ENCODE data around the gene IRF6. TPM values are rescaled to one million over a fixed set of nuclear protein-coding genes. Genes with fewer than 3 reads are reported as not detected.

IRF6 gene
- total RNA-seq, 1 donor from 2014 or later: 175 TPM

DNA sequence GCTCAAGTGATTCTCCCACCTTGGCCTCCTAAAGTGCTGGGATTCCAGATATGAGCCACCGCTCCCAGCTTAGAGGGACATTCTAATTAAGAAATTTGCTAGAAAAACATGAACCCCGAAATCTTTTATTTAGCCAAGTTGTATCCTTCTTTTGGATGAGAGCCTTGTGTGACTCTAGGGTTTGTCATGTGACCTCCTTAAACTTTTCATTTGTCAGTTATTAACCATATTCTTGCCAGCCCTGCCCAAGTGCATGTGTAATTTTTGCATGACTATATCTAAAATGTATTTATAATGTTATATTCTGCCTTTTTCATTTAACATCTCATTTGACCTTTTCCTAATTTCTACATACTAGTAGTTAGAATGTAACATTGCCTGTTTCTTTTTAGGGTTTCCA, 23.8 kb upstream of the IRF6 start:
- no peaks in the 10 kb centered on the region for H3K27me3 ChIP-seq (ENCODE audit: control insufficient read depth, insufficient read depth, low read length)
- H3K36me3 ChIP-seq (ENCODE audit: control insufficient read depth, insufficient read depth, low read length): peaks cover 10% of the 10 kb centered on the region
- TF ChIP-seq, protein P1, sequence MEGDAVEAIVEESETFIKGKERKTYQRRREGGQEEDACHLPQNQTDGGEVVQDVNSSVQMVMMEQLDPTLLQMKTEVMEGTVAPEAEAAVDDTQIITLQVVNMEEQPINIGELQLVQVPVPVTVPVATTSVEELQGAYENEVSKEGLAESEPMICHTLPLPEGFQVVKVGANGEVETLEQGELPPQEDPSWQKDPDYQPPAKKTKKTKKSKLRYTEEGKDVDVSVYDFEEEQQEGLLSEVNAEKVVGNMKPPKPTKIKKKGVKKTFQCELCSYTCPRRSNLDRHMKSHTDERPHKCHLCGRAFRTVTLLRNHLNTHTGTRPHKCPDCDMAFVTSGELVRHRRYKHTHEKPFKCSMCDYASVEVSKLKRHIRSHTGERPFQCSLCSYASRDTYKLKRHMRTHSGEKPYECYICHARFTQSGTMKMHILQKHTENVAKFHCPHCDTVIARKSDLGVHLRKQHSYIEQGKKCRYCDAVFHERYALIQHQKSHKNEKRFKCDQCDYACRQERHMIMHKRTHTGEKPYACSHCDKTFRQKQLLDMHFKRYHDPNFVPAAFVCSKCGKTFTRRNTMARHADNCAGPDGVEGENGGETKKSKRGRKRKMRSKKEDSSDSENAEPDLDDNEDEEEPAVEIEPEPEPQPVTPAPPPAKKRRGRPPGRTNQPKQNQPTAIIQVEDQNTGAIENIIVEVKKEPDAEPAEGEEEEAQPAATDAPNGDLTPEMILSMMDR (IDR thresholded peaks at IDR 0.05; ENCODE audit: insufficient read depth, low read length, severe bottlenecking): no peak
- FAIRE-seq (no peak), DNase-seq (ENCODE audit: low read depth) (no peak)
- H3K4me3 ChIP-seq (ENCODE audit: low read depth, low read length): no peak overlapping the region

DNA sequence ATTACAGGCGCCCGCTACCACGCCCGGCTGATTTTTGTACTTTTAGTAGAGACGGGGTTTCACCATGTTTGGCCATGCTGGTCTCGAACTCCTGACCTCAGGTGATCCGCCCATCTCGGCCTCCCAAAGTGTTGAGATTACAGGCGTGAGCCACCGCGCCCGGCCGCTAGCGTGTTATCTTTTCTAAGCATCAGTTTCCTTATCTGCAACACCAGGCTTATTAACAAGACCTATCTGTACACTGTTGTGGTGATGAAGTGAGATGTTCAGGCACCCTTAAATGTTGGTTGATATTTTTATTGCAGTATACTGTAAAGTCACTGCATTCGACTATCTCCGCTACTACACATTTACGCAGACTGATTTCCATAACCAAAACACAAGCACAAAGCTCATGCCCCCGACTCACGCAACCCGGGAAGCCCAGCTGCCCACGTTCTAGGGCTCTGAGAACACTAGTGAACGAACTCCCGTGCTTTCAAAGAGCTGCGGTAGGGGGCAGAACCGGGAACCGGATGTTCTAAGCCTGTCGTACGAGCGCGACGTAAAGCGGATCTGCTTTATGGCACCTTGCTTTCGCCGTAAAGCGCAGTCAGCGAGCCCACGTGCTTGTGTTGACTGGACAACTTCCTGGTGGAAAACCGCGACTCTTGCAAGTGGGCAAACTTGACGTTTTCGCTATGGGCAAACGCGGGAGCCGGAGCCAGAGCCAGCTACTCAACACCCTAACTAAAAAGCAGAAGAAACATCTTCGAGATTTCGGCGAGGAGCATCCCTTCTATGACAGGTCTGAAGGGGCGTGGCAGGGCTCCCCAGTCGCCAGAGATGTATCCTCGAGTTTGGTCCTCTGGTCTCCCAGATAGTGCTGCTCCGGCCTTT, 21.7 kb upstream of the IRF6 start, which contains the start of gene UTP25:
UTP25 (plus strand) TSS at position 589 of the 879 bp plus-strand sequence; CDS start at position 681, 92 bp downstream.
- FAIRE-seq: peak; percentile 93
- H3K27me3 ChIP-seq (ENCODE audit: control insufficient read depth, insufficient read depth, low read length): no peaks in the 10 kb centered on the region

DNA sequence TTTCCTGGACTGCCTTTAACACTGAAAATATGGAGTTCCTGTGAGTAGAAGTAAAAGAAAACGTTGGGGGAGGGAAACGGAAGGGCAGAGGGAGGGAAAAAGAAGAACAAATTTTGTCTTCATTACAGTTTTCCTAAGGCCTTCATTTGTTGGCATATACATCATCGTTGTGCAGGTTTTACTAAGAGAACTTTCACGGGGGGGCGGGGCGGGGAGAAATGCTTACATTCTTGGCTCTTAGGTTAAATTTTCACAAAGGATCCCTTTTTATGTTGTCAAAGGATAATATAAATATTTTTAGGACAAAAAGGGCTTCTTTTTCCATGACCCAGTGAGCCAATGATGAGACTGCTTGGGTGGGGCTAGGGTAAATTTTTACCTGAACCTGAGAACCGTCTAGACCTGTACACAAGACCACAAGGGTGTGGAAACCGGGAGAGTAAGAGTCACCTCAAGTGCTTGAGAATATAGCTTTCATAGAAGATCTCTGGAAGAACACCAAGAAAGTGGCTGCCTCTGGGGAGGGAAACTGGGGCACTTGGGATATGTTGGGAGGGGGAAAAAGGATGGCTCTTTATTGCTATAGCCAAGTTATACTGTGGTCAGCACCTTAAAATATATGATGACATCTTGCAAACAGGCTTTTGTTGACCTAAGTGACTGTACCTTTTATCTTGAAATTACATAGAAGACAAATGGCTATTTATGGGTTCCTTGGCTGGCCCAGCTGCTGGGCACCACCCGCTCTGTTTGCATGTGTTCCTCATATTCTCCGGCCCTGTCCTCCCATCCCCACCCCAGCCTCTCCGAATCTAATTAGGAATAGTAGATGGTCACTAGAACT, 19.9 kb upstream of the IRF6 start:
- Histone ChIP-seq H3K27me3 (ENCODE audit: control insufficient read depth, insufficient read depth, low read length) (no peaks in the 10 kb centered on the region), H3K4me3 (ENCODE audit: low read depth, low read length) (no peak overlapping the region), H3K36me3 (ENCODE audit: control insufficient read depth, insufficient read depth, low read length) (peaks cover 1% of the 10 kb centered on the region)
- TF ChIP-seq, protein P1 (IDR thresholded peaks at IDR 0.05; ENCODE audit: insufficient read depth, low read length, severe bottlenecking): no peak
- FAIRE-seq (peak; percentile 47), DNase-seq (ENCODE audit: low read depth) (peak; percentile 97)

More for the DNA sequence above, 21.7 kb upstream of the IRF6 start, which contains the start of gene UTP25:
- Histone ChIP-seq H3K4me3 (ENCODE audit: low read depth, low read length) (peak within 1 kb of the TSS; percentile 70), H3K36me3 (ENCODE audit: control insufficient read depth, insufficient read depth, low read length) (peaks cover 3% of the 10 kb centered on the region)
- TF ChIP-seq, protein P1 (IDR thresholded peaks at IDR 0.05; ENCODE audit: insufficient read depth, low read length, severe bottlenecking): peak; percentile 86
- peak; percentile 93 for DNase-seq (ENCODE audit: low read depth)

DNA sequence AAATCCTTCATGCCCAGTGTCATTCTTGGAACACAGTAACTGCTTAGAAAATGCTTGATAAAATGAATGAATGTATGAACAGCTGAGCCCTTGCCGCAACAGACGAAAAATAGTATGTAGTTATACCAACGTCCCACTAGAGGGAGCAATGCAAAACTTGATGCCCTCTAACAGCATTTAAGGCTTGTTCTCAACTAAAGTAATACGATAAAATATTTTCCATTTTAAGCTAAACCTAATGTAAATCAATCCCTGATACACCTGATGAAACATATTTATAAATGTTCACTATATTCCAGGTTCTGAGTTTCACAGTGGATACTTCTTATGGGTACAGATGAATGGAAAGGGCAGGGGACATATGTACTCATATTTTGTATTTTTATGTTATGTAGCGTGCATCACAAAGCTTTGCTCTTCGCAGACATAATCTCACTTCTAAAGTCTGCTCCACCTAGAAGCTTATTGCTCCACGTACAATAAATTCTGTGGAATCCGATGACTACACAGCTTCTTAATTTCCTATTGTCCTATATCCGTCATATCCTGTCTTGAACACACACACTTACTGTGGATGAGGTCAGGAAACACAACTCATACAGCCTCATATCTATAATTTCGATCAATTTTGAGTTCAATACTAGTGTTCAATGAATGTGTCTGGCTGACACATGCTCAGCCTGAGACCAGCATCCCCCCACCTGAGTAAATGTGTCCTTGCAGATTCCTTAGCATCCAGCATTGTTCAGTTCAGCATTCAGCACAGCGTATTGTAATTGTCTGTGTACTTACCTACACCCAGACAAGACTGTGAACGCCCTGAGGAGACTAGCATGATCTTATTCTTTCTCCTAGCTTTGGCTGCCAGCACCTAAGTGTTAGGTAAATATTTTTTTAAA, 17.4 kb upstream of the IRF6 start:
- Histone ChIP-seq H3K36me3 (ENCODE audit: control insufficient read depth, insufficient read depth, low read length) (no peaks in the 10 kb centered on the region), H3K4me3 (ENCODE audit: low read depth, low read length) (peak overlapping the region; percentile 1), H3K27me3 (ENCODE audit: control insufficient read depth, insufficient read depth, low read length) (no peaks in the 10 kb centered on the region)
- FAIRE-seq: no peak
- TF ChIP-seq, protein P1 (IDR thresholded peaks at IDR 0.05; ENCODE audit: insufficient read depth, low read length, severe bottlenecking): peak; percentile 52
- peak; percentile 97 for DNase-seq (ENCODE audit: low read depth)

DNA sequence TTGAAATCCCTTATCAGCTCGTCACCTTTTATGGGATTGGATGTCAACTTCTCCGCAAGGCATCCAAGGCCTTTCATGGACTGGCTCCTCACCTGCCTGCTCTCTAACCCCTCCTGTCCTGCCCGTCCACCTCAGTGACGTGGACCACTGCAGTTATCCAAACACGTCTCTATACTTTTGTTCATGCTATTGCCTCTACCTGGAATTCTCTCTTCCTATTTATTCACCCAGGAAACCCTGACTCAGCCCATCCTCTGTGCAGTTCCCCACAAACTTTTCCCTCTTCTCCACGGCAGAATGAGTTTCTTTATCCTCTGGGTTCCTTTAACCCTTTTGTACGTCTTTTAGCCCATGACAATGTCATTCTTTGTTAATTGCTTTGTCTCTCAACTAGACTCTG, 16.8 kb upstream of the IRF6 start:
- no peak overlapping the region for H3K4me3 ChIP-seq (ENCODE audit: low read depth, low read length)

More for the DNA sequence above, 16.8 kb upstream of the IRF6 start:
- DNase-seq (ENCODE audit: low read depth): peak; percentile 85
- no peak for FAIRE-seq
- TF ChIP-seq, protein P1 (IDR thresholded peaks at IDR 0.05; ENCODE audit: insufficient read depth, low read length, severe bottlenecking): no peak
- no peaks in the 10 kb centered on the region for H3K27me3 ChIP-seq (ENCODE audit: control insufficient read depth, insufficient read depth, low read length)
- no peaks in the 10 kb centered on the region for H3K36me3 ChIP-seq (ENCODE audit: control insufficient read depth, insufficient read depth, low read length)
